ENCODE measurements around the gene RNF217. TPM values are rescaled to one million over a fixed set of nuclear protein-coding genes. Genes with fewer than 3 reads are reported as not detected.
"Not testable (repeated sequence)": the region's sequence is repeated elsewhere in the genome, so short reads cannot be mapped to it uniquely, and the experiment has no call there.

The RNF217 gene
- total and polyA plus RNA-seq, 5 donors from 2014 or later: 0.12 TPM; not detected in 4

DNA sequence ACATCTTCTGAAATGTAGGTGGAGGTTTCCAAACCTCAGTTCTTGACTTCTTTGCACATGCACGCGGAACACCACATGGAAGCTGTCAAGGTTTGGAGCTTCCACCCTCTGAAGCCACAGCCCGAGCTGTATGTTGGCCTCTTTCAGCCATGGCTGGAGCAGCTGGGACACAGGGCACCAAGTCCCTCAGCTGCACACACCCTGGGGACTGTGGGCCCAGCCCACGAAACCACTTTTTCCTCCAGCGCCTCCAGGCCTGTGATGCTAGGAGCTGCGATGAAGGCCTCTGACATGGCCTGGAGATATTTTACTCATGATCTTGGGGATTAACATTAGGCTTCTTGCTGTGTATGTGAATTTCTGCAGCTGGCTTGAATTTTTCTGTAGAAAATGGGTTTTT, 68.7 kb downstream of the RNF217 start:
- Histone ChIP-seq H3K4me1 (ENCODE audit: control insufficient read depth, insufficient read depth, low read length, poor library complexity, severe bottlenecking) (no peaks in the 10 kb centered on the region), H3K27ac (ENCODE audit: insufficient read depth, low read length, poor library complexity, severe bottlenecking) (no peak overlapping the region), H3K9me3 (ENCODE audit: control insufficient read depth in 2 of 2, low read length in 2 of 2) (no peaks in the 10 kb centered on the region), H3K36me3 (ENCODE audit: control insufficient read depth, insufficient read depth, low read length) (no peaks in the 10 kb centered on the region), H3K27me3 (ENCODE audit: control insufficient read depth, insufficient read depth, low read length) (no peaks in the 10 kb centered on the region), H3K4me3 (ENCODE audit: low read depth, low read length) (no peak overlapping the region)
- H3K4me1 Mint-ChIP-seq: no peaks in the 10 kb centered on the region
- no peaks in the 10 kb centered on the region for H3K27me3 Mint-ChIP-seq
- H3K4me3 Mint-ChIP-seq: no peak overlapping the region
- H3K36me3 Mint-ChIP-seq: no peaks in the 10 kb centered on the region
- ATAC-seq (ENCODE audit: low read depth in 2 of 2) (no peak), DNase-seq (no peak)
- H3K9me3 Mint-ChIP-seq: peaks cover 0 to 6% (median 3%) of the 10 kb centered on the region in 7 donors
- H3K27ac Mint-ChIP-seq: no peak overlapping the region

GRCh38 chr6:125031385-125031784, 69.1 kb downstream of the RNF217 start:
- no peak for DNase-seq
- Mint-ChIP-seq H3K27me3 (no peaks in the 10 kb centered on the region), H3K27ac (no peak overlapping the region), H3K4me3 (no peak overlapping the region), H3K4me1 (no peaks in the 10 kb centered on the region), H3K36me3 (no peaks in the 10 kb centered on the region), H3K9me3 (peaks cover 0 to 6% (median 3%) of the 10 kb centered on the region in 7 donors)
- no peaks in the 10 kb centered on the region for H3K27me3 ChIP-seq (ENCODE audit: control insufficient read depth, insufficient read depth, low read length)
- no peak overlapping the region for H3K4me3 ChIP-seq (ENCODE audit: low read depth, low read length)
- no peak for ATAC-seq (ENCODE audit: low read depth in 2 of 2)
- no peaks in the 10 kb centered on the region for H3K36me3 ChIP-seq (ENCODE audit: control insufficient read depth, insufficient read depth, low read length)
- H3K9me3 ChIP-seq (ENCODE audit: control insufficient read depth in 2 of 2, low read length in 2 of 2): no peaks in the 10 kb centered on the region
- H3K4me1 ChIP-seq (ENCODE audit: control insufficient read depth, insufficient read depth, low read length, poor library complexity, severe bottlenecking): no peaks in the 10 kb centered on the region
- H3K27ac ChIP-seq (ENCODE audit: insufficient read depth, low read length, poor library complexity, severe bottlenecking): no peak overlapping the region

DNA sequence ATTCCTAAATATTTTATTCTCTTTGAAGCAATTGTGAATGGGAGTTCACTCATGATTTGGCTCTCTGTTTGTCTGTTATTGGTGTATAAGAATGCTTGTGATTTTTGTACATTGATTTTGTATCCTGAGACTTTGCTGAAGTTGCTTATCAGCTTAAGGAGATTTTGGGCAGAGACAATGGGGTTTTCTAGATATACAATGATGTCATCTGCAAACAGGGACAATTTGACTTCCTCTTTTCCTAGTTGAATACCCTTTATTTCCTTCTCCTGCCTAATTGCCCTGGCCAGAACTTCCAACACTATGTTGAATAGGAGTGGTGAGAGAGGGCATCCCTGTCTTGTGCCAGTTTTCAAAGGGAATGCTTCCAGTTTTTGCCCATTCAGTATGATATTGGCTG, 72.7 kb downstream of the RNF217 start:
- not testable (repeated sequence) for ATAC-seq (ENCODE audit: low read depth in 2 of 2); H3K27me3 ChIP-seq (ENCODE audit: control insufficient read depth, insufficient read depth, low read length); DNase-seq; H3K36me3 Mint-ChIP-seq; H3K4me1 ChIP-seq (ENCODE audit: control insufficient read depth, insufficient read depth, low read length, poor library complexity, severe bottlenecking); H3K27ac ChIP-seq (ENCODE audit: insufficient read depth, low read length, poor library complexity, severe bottlenecking); H3K4me3 Mint-ChIP-seq; H3K27me3 Mint-ChIP-seq; H3K36me3 ChIP-seq (ENCODE audit: control insufficient read depth, insufficient read depth, low read length); H3K4me1 Mint-ChIP-seq; H3K27ac Mint-ChIP-seq; H3K4me3 ChIP-seq (ENCODE audit: low read depth, low read length); H3K9me3 ChIP-seq (ENCODE audit: control insufficient read depth in 2 of 2, low read length in 2 of 2)
- H3K9me3 Mint-ChIP-seq: peaks cover 0 to 13% (median 4%) of the 10 kb centered on the region in 7 donors

- H3K4me1 Mint-ChIP-seq; H3K36me3 ChIP-seq (ENCODE audit: control insufficient read depth, insufficient read depth, low read length); ATAC-seq (ENCODE audit: low read depth in 2 of 2); H3K27me3 Mint-ChIP-seq; H3K27ac Mint-ChIP-seq; H3K4me1 ChIP-seq (ENCODE audit: control insufficient read depth, insufficient read depth, low read length, poor library complexity, severe bottlenecking); DNase-seq; H3K4me3 ChIP-seq (ENCODE audit: low read depth, low read length); H3K36me3 Mint-ChIP-seq; H3K9me3 ChIP-seq (ENCODE audit: control insufficient read depth in 2 of 2, low read length in 2 of 2); H3K4me3 Mint-ChIP-seq; H3K27me3 ChIP-seq (ENCODE audit: control insufficient read depth, insufficient read depth, low read length); H3K27ac ChIP-seq (ENCODE audit: insufficient read depth, low read length, poor library complexity, severe bottlenecking): not testable (repeated sequence)
- peaks cover 0 to 15% (median 4%) of the 10 kb centered on the region in 7 donors for H3K9me3 Mint-ChIP-seq
These were observed 74.2 kb downstream of the RNF217 start for GRCh38 chr6:125036486-125036885.

DNA sequence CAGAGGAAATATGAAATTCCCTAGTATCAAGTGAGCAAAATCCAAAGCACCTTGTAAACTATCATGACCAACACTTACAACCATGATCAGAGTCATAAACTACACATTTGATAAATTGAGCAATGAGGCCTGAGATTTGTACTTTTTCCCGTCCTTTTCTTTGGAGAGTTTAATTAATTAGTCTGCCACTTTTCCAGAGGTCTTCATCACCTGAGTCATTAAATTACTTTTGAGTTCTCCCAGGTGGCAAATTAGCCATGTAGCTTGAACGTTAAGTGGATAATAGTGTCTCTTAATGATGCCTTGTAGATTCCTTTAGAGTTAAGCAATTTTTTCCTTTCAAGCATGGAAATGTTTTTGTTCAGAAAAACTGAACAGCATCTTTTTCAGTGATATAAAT, 75.6 kb downstream of the RNF217 start:
- no peaks in the 10 kb centered on the region for H3K36me3 Mint-ChIP-seq
- Histone ChIP-seq H3K36me3 (ENCODE audit: control insufficient read depth, insufficient read depth, low read length) (no peaks in the 10 kb centered on the region), H3K27ac (ENCODE audit: insufficient read depth, low read length, poor library complexity, severe bottlenecking) (no peak overlapping the region), H3K4me1 (ENCODE audit: control insufficient read depth, insufficient read depth, low read length, poor library complexity, severe bottlenecking) (no peaks in the 10 kb centered on the region), H3K27me3 (ENCODE audit: control insufficient read depth, insufficient read depth, low read length) (no peaks in the 10 kb centered on the region), H3K4me3 (ENCODE audit: low read depth, low read length) (no peak overlapping the region), H3K9me3 (ENCODE audit: control insufficient read depth in 2 of 2, low read length in 2 of 2) (no peaks in the 10 kb centered on the region)
- H3K4me3 Mint-ChIP-seq: no peak overlapping the region
- ATAC-seq (ENCODE audit: low read depth in 2 of 2): no peak
- H3K9me3 Mint-ChIP-seq: peaks cover 0 to 16% (median 5%) of the 10 kb centered on the region in 7 donors
- DNase-seq: no peak
- H3K4me1 Mint-ChIP-seq: no peaks in the 10 kb centered on the region
- no peak overlapping the region for H3K27ac Mint-ChIP-seq
- H3K27me3 Mint-ChIP-seq: no peaks in the 10 kb centered on the region

DNA sequence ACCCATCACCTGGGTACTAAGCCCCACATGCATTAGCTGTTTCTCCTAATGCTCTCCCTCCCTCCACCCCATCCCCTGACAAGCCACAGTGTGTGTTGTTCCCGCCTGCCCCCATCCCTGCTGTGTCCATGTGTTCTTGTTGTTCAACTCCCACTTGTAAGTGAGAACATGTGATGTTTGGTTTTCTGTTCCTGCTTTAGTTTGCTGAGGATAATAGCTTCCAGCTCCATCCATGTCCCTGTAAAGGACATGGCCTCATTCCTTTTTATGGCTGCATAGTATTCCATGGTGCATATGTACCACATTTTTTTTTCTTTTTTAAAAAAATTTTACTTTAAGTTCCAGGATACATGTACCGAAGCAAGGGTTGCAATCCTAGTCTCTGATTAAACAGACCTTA, 76.7 kb downstream of the RNF217 start:
- no peaks in the 10 kb centered on the region for H3K27me3 Mint-ChIP-seq
- Histone ChIP-seq H3K4me3 (ENCODE audit: low read depth, low read length) (no peak overlapping the region), H3K36me3 (ENCODE audit: control insufficient read depth, insufficient read depth, low read length) (no peaks in the 10 kb centered on the region), H3K9me3 (ENCODE audit: control insufficient read depth in 2 of 2, low read length in 2 of 2) (no peaks in the 10 kb centered on the region), H3K27ac (ENCODE audit: insufficient read depth, low read length, poor library complexity, severe bottlenecking) (no peak overlapping the region), H3K27me3 (ENCODE audit: control insufficient read depth, insufficient read depth, low read length) (no peaks in the 10 kb centered on the region), H3K4me1 (ENCODE audit: control insufficient read depth, insufficient read depth, low read length, poor library complexity, severe bottlenecking) (no peaks in the 10 kb centered on the region)
- peaks cover 0 to 16% (median 5%) of the 10 kb centered on the region in 7 donors for H3K9me3 Mint-ChIP-seq
- no peaks in the 10 kb centered on the region for H3K36me3 Mint-ChIP-seq
- H3K27ac Mint-ChIP-seq: no peak overlapping the region
- H3K4me1 Mint-ChIP-seq: no peaks in the 10 kb centered on the region
- ATAC-seq (ENCODE audit: low read depth in 2 of 2) (no peak), DNase-seq (no peak)
- no peak overlapping the region for H3K4me3 Mint-ChIP-seq

DNA sequence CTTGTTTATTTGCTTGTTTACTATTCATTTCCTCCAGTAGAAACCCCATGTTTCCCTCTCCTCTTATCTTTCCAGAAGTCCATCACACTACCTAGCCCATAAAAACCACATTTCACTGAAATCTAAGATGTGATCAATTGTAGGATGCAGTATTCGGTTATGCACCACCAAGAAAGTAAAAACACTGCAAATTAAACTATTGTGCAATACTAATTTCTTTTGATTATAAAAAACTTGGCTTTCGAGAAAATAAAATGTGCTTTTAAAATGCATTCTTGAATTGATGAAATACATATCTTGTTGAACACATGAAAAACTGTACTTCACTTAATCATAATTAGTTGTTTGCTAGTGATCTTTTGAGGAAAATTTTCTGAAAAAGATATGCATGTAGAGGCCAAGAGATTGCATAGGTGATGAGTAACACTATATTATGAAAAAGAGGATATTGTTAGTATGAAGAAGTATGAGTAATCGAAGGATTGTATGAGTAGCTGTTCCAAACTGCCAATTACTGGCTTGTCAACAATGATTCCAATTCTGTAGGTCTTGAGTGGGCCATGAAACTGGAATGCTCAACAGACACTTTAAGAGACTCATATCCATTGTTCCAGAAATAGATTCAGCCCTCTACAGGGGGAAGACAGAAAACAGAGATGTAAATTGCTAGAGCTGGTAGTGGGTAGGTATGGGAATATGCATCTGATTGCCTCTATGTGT, 79.7 kb downstream of the RNF217 start:
- Mint-ChIP-seq H3K4me1 (no peaks in the 10 kb centered on the region), H3K27me3 (no peaks in the 10 kb centered on the region), H3K36me3 (no peaks in the 10 kb centered on the region), H3K9me3 (peaks cover 0 to 16% (median 6%) of the 10 kb centered on the region in 7 donors), H3K27ac (no peak overlapping the region), H3K4me3 (no peak overlapping the region)
- Histone ChIP-seq H3K27me3 (ENCODE audit: control insufficient read depth, insufficient read depth, low read length) (no peaks in the 10 kb centered on the region), H3K9me3 (ENCODE audit: control insufficient read depth in 2 of 2, low read length in 2 of 2) (no peaks in the 10 kb centered on the region), H3K36me3 (ENCODE audit: control insufficient read depth, insufficient read depth, low read length) (no peaks in the 10 kb centered on the region), H3K4me1 (ENCODE audit: control insufficient read depth, insufficient read depth, low read length, poor library complexity, severe bottlenecking) (no peaks in the 10 kb centered on the region), H3K27ac (ENCODE audit: insufficient read depth, low read length, poor library complexity, severe bottlenecking) (no peak overlapping the region), H3K4me3 (ENCODE audit: low read depth, low read length) (no peak overlapping the region)
- ATAC-seq (ENCODE audit: low read depth in 2 of 2) (no peak), DNase-seq (no peak)

DNA sequence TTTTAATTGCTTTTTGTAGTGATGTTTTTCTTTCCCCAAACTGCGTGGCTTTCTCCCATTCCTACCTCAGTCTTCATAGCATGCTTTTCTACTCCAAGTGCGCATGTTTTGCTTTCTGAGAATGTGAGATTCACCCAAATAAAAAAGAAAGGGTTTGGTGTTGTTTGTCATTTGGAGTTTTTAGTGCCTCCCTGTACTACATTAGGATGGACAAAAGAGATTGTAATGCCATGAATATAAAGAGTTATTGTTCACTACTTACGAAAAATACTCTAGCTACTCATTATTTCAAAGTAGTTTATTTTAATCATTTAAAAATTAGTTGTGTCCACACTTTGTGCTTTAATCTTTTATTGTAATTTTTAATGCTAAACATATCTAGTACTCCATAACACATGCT, 81.8 kb downstream of the RNF217 start:
- H3K27me3 ChIP-seq (ENCODE audit: control insufficient read depth, insufficient read depth, low read length): no peaks in the 10 kb centered on the region
- DNase-seq (no peak), ATAC-seq (ENCODE audit: low read depth in 2 of 2) (no peak)
- no peaks in the 10 kb centered on the region for H3K4me1 ChIP-seq (ENCODE audit: control insufficient read depth, insufficient read depth, low read length, poor library complexity, severe bottlenecking)
- H3K27me3 Mint-ChIP-seq: no peaks in the 10 kb centered on the region
- H3K4me3 ChIP-seq (ENCODE audit: low read depth, low read length): no peak overlapping the region
- peaks cover 0 to 12% (median 2%) of the 10 kb centered on the region in 7 donors for H3K9me3 Mint-ChIP-seq
- H3K4me3 Mint-ChIP-seq: no peak overlapping the region
- H3K36me3 ChIP-seq (ENCODE audit: control insufficient read depth, insufficient read depth, low read length): no peaks in the 10 kb centered on the region
- no peaks in the 10 kb centered on the region for H3K9me3 ChIP-seq (ENCODE audit: control insufficient read depth in 2 of 2, low read length in 2 of 2)
- no peaks in the 10 kb centered on the region for H3K36me3 Mint-ChIP-seq
- H3K4me1 Mint-ChIP-seq: no peaks in the 10 kb centered on the region
- no peak overlapping the region for H3K27ac Mint-ChIP-seq
- H3K27ac ChIP-seq (ENCODE audit: insufficient read depth, low read length, poor library complexity, severe bottlenecking): no peak overlapping the region
